Fibroblast of upper back skin (primary cell): ENCODE results near the gene PPRC1.
A peak's percentile ranks its signal among the peaks of the same experiment; 100 is the strongest.
"Not testable (repeated sequence)": the region's sequence is repeated elsewhere in the genome, so short reads cannot be mapped to it uniquely, and the experiment has no call there.

Experiments used
- DNase-seq: peaks from one replicate; pipeline ENCODE4 v3.0.0-alpha.2; 2013

PPRC1 gene

GRCh38 chr10:102150970-102151773 is 18.3 kb downstream of the PPRC1 start:
- DNase-seq, result peak; percentile 71

- DNase-seq, result peak; percentile 99
Measured at GRCh38 chr10:102151774-102152544, 19.1 kb downstream of the PPRC1 start, which contains the start of gene NOLC1. TSS of gene NOLC1 (plus strand) at chr10:102152389. CDS start at chr10:102152411, 22 bp downstream.

GRCh38 chr10:102152545-102152890 is 19.7 kb downstream of the PPRC1 start:
- DNase-seq, result no peak

- no peak for DNase-seq
Measured at GRCh38 chr10:102153093-102153620, 20.3 kb downstream of the PPRC1 start.

GRCh38 chr10:102154466-102155116 is 21.8 kb downstream of the PPRC1 start:
- DNase-seq, result no peak

- no peak for DNase-seq
Measured at GRCh38 chr10:102157224-102157623, 24.4 kb downstream of the PPRC1 start.

GRCh38 chr10:102159051-102159597 is 26.3 kb downstream of the PPRC1 start:
- DNase-seq, result peak; percentile 21

- DNase-seq, result no peak
Measured at GRCh38 chr10:102159831-102160230, 27.0 kb downstream of the PPRC1 start.

GRCh38 chr10:102163342-102163989 is 30.6 kb downstream of the PPRC1 start:
- no peak for DNase-seq

GRCh38 chr10:102167861-102168260 is 35.0 kb downstream of the PPRC1 start:
- peak; percentile 10 for DNase-seq

- DNase-seq, result no peak
Measured at GRCh38 chr10:102170602-102171001, 37.8 kb downstream of the PPRC1 start.

- no peak for DNase-seq
Measured at GRCh38 chr10:102172288-102172687, 39.4 kb downstream of the PPRC1 start.

GRCh38 chr10:102175415-102175814 is 42.6 kb downstream of the PPRC1 start:
- DNase-seq, result peak; percentile 61

- no peak for DNase-seq
Measured at GRCh38 chr10:102184606-102185005, 51.8 kb downstream of the PPRC1 start.

GRCh38 chr10:102185272-102185671 is 52.4 kb downstream of the PPRC1 start:
- no peak for DNase-seq

GRCh38 chr10:102185811-102186527 is 53.1 kb downstream of the PPRC1 start:
- no peak for DNase-seq

GRCh38 chr10:102188298-102188940 is 55.6 kb downstream of the PPRC1 start:
- no peak for DNase-seq

- not testable (repeated sequence) for DNase-seq
Measured at GRCh38 chr10:102188941-102189898, 56.4 kb downstream of the PPRC1 start.

GRCh38 chr10:102191956-102192355 is 59.1 kb downstream of the PPRC1 start:
- DNase-seq, result no peak

GRCh38 chr10:102195296-102195870 is 62.5 kb downstream of the PPRC1 start:
- peak; percentile 20 for DNase-seq
